GM13977 (cell line): ENCODE data around the gene ASH1L.
"Not testable (repeated sequence)": the region's sequence is repeated elsewhere in the genome, so short reads cannot be mapped to it uniquely, and the experiment has no call there.

ENCODE experiments used
- DNase-seq: peaks from one replicate; pipeline ENCODE4 v3.0.0; 2012; ENCODE audit warnings: low spot score
- CTCF ChIP-seq: IDR thresholded peaks from 2 replicates; pipeline ENCODE4 v1.5.1; 2012; ENCODE audit warnings: mild to moderate bottlenecking, control low read depth; ENCODE audit not compliant: insufficient read depth; ENCODE audit errors: extremely low read depth, missing control alignments
- in situ Hi-C: fragments of 300-500 bp; cut with MboI; formaldehyde crosslinking; loops from one replicate; pipeline ENCODE4 v1.12.0; 2022; ENCODE audit warnings: low sequenced_read_pairs, low pct_unique_long_range_greater_than_20kb, mixed read lengths, inconsistent platforms; ENCODE audit not compliant: unreplicated experiment

ASH1L gene

DNA sequence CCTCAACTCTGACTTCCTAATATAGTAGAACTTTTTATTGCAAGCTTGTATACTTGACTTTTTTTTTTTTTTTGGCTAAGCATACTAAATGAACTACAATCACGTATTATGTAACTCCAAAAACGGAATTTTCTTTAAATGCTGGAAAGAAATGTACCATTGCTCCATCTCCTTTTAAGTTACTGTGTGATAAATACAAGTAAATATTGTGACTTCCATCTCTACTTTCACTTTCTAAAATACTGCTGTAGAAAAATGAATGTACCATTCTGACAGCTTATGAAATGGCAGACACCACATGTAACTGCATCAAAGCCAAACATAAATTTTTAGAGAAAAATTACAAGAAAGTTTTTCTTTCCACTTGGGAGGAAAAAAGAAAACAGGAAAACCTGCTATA, 54.7 kb downstream of the ASH1L start:
- in situ Hi-C loops = loop anchor here (10.0 kb wide), 1 partner anchor 173 kb away; no protein-coding TSS in a partner anchor
- TF ChIP-seq CTCF = no peak
- peak; percentile 29 for DNase-seq

GRCh38 chr1:155505963-155506362, 56.6 kb downstream of the ASH1L start:
- DNase-seq = not testable (repeated sequence)
- in situ Hi-C loops = loop anchor here (10.0 kb wide), 1 partner anchor 171 kb away; no protein-coding TSS in a partner anchor

DNA sequence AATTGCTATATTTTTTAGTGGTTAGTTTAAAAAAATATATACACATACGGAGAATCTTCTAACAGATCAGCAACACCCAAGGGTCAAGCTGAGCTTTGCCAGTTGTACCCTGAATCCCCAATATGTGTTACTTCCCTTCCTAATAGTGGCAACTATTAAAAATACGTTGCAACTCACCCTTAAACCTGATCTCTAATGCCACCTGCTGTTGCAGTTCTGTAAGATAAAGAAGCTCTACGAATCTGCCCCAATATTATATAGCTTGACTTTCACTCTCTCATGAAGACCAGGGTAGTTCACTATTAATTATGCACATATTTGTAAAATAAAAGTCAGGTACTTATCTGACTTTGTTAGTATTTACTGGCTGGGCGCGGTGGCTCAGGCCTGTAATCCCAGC, 58.4 kb downstream of the ASH1L start:
- peak; percentile 47 for DNase-seq
- peak; percentile 48 for TF ChIP-seq CTCF
- in situ Hi-C loops = loop anchor here (10.0 kb wide), 1 partner anchor 169 kb away; no protein-coding TSS in a partner anchor

- no peak for TF ChIP-seq CTCF
- DNase-seq = peak; percentile 19
- in situ Hi-C loops = loop anchor here (10.0 kb wide), 1 partner anchor 165 kb away; no protein-coding TSS in a partner anchor
Measured at GRCh38 chr1:155499953-155500639, 62.5 kb downstream of the ASH1L start.

- in situ Hi-C loops = no loop called here
- TF ChIP-seq CTCF = no peak
- DNase-seq = no peak
Measured at GRCh38 chr1:155499263-155499662, 63.3 kb downstream of the ASH1L start.

- in situ Hi-C loops, DNase-seq: not testable (repeated sequence)
Measured at GRCh38 chr1:155493595-155493994, 69.0 kb downstream of the ASH1L start.

DNA sequence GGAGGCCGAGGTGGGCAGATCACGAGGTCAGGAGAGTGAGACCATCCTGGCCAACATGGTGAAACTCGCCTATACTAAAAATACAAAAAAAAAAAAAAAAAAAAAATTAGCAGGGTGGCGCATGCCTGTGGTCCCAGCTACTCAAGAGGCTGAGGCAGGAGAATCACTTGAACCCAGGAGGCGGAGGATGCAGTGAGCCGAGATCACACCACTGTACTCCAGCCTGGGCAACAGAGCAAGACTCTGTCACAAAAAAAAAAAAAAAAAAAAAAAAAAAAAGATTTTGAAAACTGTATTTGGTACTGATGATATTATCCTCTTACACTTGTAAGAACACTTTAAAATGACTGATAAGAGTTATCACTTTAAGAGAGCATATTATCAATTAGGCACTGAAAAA, 74.2 kb downstream of the ASH1L start:
- in situ Hi-C loops = not testable (repeated sequence)

GRCh38 chr1:155487541-155487940, 75.1 kb downstream of the ASH1L start:
- no peak for TF ChIP-seq CTCF
- no peak for DNase-seq
- in situ Hi-C loops = no loop called here

More for the DNA sequence above, 74.2 kb downstream of the ASH1L start:
- not testable (repeated sequence) for DNase-seq

DNA sequence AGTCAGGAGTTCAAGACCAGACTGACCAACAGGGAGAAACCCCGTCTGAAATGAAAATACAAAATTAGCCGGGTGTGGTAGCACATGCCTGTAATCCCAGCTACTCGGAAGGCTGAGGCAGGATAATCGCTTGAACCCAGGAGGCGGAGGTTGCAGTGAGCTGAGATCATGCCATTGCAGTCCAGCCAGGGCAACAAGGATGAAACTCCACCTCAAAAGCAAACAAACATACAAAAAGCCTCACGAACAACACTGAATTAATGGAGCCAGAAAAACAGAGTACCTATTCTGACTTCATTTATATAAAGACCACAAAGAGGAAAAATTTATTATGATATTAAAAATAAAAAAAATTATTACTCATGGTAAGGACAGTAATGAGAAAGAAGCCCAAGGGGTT, 75.7 kb downstream of the ASH1L start:
- DNase-seq, in situ Hi-C loops: not testable (repeated sequence)
